ACHN (cell line): ENCODE results near the gene OR10C1.

Source experiments
- DNase-seq: peaks from one replicate; pipeline ENCODE4 v3.0.0-alpha.2; 2015
- in situ Hi-C: cut with HindIII; loops from 2 replicates; pipeline ENCODE4 v1.10.0; 2017; ENCODE audit warnings: low sequenced_read_pairs, low pct_ligation_motif_present, low pct_unique_long_range_greater_than_20kb

OR10C1 gene

DNA sequence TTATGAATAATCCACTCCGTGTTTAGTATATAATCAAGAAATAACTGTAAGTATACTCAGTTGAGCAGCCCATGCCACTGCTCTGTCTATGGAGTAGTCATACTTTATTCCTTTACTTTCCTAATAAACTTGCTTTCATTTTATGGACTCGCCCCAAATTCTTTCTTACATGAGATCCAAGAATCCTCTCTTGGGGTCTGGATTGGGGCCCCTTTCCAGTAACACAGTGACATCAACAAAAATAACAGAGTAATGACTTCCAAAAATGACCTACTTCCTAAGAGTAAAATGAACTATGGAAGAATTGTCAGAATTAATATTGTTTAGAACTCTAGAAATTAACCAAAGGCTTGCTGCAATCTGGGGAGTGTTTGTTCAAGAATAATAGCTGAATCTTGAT is 26.7 kb downstream of the OR10C1 start:
- DNase-seq: no peak
- in situ Hi-C loops: no loop called here

DNA sequence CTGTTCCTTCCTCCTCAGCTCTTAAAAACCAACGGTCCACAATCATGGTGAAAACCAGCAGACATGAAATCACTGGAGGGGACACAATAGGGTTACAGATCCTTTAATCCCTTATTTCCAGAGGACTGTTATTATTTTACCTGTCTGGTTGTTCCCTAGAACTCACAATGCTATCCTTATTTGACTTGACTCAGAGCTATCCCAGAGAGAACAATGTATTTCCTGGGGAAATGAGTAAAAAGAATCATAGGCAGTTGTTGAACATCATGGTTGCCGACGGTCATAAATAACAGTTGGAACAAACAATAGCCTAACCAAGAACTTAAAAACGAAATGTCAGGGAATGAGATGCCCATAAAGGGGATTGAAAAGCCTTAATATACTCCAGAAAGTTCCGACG is 27.1 kb downstream of the OR10C1 start:
- no peak for DNase-seq
- in situ Hi-C loops: no loop called here

DNA sequence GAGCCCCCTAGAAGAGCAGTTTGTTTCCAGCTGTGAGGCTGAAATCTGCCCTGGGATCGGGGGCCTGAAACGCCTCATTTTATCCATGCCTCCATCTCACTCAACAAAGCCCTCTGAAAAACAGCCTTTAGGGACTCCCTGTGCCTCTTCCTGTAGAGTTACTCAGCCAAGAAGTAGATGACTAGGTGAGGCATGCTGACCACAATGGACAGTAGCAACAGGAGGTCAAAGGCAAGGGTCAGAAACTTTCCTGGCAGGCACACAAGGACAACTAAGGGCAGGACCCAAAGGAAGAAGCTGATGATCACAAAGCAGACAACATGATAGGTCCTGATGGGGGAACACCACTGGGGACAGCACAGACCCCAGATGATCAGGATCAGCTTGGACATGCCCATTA is 35.9 kb downstream of the OR10C1 start:
- in situ Hi-C loops: no loop called here
- no peak for DNase-seq

DNA sequence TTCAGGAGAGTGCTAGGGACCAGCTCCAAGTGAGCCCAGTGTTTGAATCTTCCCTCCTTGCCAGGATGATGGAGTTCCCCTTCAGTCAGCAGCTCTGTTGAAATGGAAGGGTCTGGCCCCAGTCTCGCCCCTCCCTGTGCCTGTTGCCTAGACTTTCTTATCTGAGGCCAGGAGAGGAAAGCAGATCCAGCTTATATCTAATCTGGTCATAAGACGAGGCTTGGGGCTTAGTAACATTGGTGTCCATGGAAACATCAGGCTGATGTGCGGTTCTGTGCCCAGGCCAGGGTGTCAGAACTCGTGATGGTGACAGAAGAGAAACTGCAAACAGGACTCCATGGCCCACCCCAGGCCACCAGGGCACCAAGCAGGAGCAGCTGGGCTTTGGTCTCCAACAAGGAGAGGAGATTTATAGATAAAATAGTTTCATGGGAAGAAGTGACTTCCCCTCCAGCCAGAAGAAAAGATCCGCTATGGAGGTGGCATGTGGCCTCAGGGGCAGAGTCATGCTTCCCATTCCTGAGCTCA is 38.9 kb downstream of the OR10C1 start:
- in situ Hi-C loops: no loop called here
- DNase-seq: no peak

DNA sequence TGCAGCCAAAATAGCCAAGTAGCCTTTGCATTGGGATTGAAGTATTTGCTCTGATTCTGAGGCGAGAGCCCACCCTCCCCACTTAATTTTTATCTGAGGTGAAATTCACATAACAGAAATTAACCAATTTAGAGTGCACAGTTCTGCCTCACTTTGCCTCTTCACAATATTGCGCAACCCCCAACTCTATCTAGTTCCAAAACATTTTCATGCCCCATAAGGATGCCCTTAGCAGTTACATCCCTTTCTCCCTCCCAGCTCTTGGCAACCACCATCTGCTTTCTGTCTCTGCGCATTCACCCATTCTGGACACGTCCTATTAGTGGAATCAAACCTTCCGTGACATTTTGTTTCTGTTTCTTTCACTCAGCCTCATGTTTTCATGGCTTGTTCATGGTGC is 39.6 kb downstream of the OR10C1 start:
- in situ Hi-C loops: no loop called here
- no peak for DNase-seq

DNA sequence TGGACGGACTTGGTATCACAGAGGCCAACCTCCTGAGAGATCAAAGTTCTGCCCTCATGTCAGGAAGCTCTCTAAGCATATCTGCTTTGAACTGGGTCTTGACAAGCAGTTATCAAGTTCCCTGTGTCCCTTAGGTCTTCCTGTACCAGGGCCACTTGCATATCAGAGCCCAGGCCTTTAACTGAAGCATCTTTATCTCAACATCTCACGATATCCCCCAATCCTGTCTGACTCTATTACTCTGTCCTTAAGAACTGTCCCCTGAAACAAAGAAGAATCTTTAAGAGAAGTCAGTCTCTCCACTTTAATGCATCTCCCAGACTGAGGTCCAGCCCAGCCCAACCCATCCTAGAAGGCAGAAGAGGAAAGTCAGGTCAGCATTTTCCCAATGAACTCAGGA is 40.5 kb downstream of the OR10C1 start:
- DNase-seq: no peak
- in situ Hi-C loops: no loop called here

DNA sequence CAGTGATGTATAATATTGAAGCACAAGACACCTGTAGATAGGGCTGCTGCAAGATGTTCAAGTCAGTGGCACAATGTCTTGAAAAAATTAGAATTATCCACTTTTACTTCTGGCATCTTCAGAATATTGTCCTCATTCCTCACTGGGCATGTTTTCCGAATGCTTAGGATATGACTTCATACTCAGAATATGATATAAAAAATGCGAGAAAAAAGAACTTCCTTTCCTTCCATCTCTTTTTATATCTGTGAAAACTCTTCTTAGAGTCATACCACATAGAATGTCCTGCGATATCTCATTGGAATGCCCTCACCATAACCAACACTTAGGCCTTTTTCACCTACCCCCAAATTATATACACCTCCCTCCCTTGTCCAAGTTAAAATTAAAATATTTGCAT is 44.1 kb downstream of the OR10C1 start:
- in situ Hi-C loops: no loop called here
- no peak for DNase-seq

DNA sequence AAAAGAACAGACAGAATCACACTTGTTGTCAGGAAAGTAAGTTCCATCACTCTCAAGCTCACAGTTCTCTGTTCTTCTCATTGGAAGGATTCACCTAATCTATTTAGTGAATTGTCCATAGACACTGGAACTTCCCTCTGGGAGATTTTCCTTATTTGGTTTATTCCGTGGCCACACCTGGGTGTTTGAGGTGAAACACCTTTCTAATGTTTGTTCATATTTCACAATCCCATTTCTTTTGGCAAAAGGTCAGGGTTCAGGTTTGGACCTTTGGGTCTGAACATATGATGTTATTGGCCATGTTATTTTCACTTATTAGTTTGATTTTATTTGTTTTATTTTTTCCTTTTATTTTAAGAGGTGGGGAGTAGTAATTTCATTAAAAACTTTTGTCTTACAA is 44.6 kb downstream of the OR10C1 start:
- in situ Hi-C loops: no loop called here
- no peak for DNase-seq

DNA sequence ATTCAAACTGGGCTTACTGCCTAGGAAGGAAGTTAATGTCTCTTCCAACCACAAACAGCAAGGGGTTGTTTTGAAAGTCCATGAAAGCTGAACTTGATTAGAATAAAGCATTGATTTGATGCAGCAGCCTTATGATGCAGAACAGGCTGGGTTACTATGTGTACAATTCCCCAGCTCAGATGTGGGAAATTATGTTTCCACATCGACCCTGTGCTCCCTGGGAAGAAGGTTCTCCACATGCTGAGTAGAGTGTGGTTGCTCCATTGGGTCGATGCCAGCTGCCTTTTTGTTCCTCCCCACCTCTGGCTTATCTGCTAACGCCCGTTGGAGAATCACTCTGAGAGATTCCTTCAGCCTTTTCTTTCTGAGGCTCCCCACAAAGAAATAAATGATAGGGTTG is 47.5 kb downstream of the OR10C1 start:
- no peak for DNase-seq
- in situ Hi-C loops: no loop called here

DNA sequence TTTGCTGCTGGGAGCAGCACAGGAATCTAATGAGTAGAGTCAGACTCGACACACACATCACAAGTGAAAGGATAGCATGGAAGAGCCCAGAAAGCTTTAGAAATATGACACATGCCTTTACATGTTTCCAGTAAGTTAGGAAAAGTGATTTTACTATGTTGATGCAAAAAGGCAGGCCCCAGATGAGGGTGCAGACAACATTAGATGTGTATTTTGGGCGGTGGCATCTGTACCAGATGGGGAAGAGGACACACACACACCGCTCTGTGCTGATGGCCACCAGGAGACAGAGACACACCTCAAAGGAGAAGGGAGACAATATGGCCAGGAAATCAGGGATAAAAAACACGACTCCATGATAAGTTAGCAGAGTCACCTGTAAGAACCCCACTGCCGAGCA is 48.0 kb downstream of the OR10C1 start:
- in situ Hi-C loops: no loop called here
- no peak for DNase-seq

DNA sequence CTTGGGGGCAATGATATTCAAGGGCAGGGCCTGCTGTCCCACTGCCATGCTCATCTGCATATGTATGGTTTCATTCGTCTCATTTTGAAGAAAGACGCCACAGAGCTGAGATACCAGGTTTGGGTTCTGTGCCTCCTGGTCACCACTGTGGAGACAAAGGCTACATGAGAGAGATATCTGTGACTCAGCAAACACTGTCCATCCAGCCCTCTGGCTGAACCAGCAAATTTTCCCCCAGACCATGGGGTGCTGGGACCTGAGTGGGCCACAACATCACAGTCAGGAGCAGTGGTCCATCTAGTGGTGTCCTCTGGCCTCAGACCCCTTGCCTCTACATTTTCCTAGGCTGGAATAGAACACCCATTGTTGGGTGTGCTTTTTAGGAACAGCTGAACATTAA is 48.6 kb downstream of the OR10C1 start, which contains the start of gene MAS1L:
Gene MAS1L (minus strand): TSS at position 297 of the 400 bp plus-strand sequence. CDS start 54 bp downstream, at position 243.
- DNase-seq: no peak
- in situ Hi-C loops: no loop called here

DNA sequence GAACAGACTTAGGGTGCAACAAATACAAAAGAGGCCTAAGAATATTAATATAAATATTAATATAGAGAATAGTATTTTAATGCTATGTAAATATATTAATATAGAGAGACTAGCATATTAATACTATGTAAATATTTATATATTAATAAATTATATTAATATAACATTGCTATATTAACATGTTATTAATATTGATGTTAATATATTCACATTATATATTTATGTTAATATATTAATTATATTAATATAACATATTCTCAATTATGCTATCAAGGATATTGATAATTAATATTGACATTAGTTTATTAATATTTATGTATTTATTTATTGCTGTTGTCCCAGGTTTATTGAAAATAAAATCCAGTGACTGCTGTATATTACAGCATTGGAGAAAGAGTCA is 49.8 kb downstream of the OR10C1 start:
- DNase-seq: no peak
- in situ Hi-C loops: no loop called here

DNA sequence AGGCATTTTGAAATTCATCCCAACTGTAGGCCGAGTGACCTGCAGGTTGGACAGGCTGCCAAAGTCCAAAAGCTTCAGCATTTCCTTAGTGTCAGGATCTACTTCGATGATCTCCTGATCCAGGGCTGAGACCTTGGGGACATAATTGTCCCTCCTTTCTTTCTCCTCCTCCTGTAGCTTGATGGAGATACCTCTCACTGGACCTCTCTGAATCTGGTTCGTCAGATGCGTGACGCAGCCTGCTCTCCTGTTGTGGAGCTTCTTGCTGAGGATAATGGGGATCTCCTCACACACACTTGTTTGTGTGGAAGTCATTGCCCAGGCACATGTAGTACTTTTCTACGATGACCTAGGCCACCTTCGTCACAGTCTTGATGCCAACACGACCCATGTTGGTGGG is 50.2 kb downstream of the OR10C1 start:
- DNase-seq: no peak

DNA sequence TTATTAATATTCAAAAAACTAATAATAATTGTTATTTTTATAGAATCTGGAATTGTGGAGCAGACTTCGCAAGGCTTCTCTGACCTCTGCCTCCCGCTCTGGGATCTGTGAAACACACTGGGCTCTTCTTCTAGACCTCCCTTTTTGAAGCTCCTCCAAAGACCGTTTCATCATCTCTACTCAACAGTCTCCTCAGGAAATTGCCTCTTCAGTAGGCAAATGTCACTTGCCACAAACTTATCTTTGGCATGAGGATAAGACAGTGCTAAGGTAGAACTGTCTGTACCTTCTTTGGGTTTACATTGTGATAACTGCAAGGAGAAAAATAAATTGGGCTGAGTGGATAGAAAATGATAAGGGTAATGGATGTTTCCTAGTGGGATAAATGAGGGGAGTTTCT is 50.9 kb downstream of the OR10C1 start:
- in situ Hi-C loops: no loop called here
- no peak for DNase-seq

More for the DNA sequence above, 50.2 kb downstream of the OR10C1 start:
- in situ Hi-C loops: no loop called here

DNA sequence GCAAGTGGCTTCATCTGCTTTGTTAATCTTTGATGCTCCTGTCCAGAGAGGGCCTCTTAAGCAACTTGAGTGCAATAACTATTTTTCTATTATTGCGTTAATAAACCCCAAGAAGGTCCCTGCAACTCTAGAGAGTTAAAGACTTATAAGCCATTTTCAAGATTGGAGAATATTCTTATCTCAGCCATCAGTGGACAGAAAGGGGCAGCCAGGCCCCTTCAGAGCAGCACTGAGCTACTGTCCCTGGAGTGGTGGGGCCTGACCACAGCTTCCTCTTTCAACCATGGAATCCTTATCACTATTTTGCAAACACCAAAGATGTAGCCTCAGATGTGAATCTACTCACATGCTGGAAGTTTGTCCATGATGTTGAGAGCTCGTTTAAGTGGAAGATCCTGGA is 51.4 kb downstream of the OR10C1 start:
- no peak for DNase-seq
- in situ Hi-C loops: no loop called here
